Right atrium auricular region (tissue), 2 donors: ENCODE measurements around the gene ZBTB20. TPM values are rescaled to one million over a fixed set of nuclear protein-coding genes. Genes with fewer than 3 reads are reported as not detected.
A peak's percentile ranks its signal among the peaks of the same experiment; 100 is the strongest.

Experiments
- DNase-seq: peaks from one replicate; pipeline ENCODE4 v3.0.0-alpha.2; 2019; ENCODE audit warnings: low spot score
- H3K27ac ChIP-seq, 2 donors: fragments of 200-600 bp; sonication (generic); 1 replicate in 1 of 2; 2 replicates in 1 of 2; pipeline ENCODE4 v1.5.1; 2016 to 2019
- H3K27me3 ChIP-seq, 2 donors: fragments of 200-600 bp; sonication (generic); one replicate each; pipeline versions ENCODE4 v1.5.1 to v1.6.0; 2017 to 2019
- H3K36me3 ChIP-seq: fragments of 200-600 bp; sonication (generic); one replicate; pipeline ENCODE4 v1.5.1; 2016
- H3K4me1 ChIP-seq, 2 donors: fragments of 200-600 bp; sonication (generic); one replicate each; pipeline versions ENCODE4 v1.5.1 to v1.6.0; 2017 to 2019
- H3K4me3 ChIP-seq, 2 donors: fragments of 200-600 bp; sonication (generic); 1 replicate in 1 of 2; 2 replicates in 1 of 2; pipeline ENCODE4 v1.5.1; 2017 to 2019; ENCODE audit warnings: mild to moderate bottlenecking in 1 of 2, moderate library complexity in 1 of 2
- H3K9me3 ChIP-seq, 2 donors: fragments of 200-600 bp; sonication (generic); one replicate each; pipeline ENCODE4 v1.5.1; 2019
- CTCF ChIP-seq, 2 donors: fragments of 200-600 bp; sonication (generic); IDR thresholded peaks; one replicate each; pipeline ENCODE4 v1.5.1; 2019; ENCODE audit warnings: antibody characterized with exemption in 2 of 2
- total RNA-seq, 2 donors: library from RNA; depleted of rRNA; stranded (reverse); fragments of >200 nt; gene quantifications; one replicate each; pipeline ENCODE4 v1.1.0, GENCODE V29; 2016

Gene ZBTB20
- total RNA-seq, 2 donors from 2014 or later, result 84.6 to 90.8 TPM

- Histone ChIP-seq H3K4me3 (no peak overlapping the region), H3K27me3 (no peaks in the 10 kb centered on the region), H3K9me3 (no peaks in the 10 kb centered on the region), H3K27ac (peak overlapping the region; percentile 40 to 58), H3K36me3 (no peaks in the 10 kb centered on the region), H3K4me1 (peaks cover 0 to 18% of the 10 kb centered on the region in 2 donors)
- no peak for TF ChIP-seq CTCF (IDR thresholded peaks at IDR 0.05)
- DNase-seq, result no peak
Measured at GRCh38 chr3:114553949-114554593, 593.0 kb downstream of the ZBTB20 start.

GRCh38 chr3:114552527-114552812 is 594.6 kb downstream of the ZBTB20 start:
- no peak for DNase-seq
- Histone ChIP-seq H3K27me3 (no peaks in the 10 kb centered on the region), H3K27ac (no peak overlapping the region)

GRCh38 chr3:114551770-114552526 is 595.1 kb downstream of the ZBTB20 start:
- Histone ChIP-seq H3K36me3 (no peaks in the 10 kb centered on the region), H3K27me3 (no peaks in the 10 kb centered on the region), H3K4me1 (peaks cover 0 to 18% of the 10 kb centered on the region in 2 donors), H3K27ac (no peak overlapping the region), H3K4me3 (no peak overlapping the region), H3K9me3 (no peaks in the 10 kb centered on the region)
- DNase-seq, result no peak
- no peak for TF ChIP-seq CTCF (IDR thresholded peaks at IDR 0.05)

More at GRCh38 chr3:114552527-114552812, 594.6 kb downstream of the ZBTB20 start:
- H3K4me1 ChIP-seq, result peaks cover 0 to 18% of the 10 kb centered on the region in 2 donors
- no peaks in the 10 kb centered on the region for H3K36me3 ChIP-seq
- no peak overlapping the region for H3K4me3 ChIP-seq
- no peak for TF ChIP-seq CTCF (IDR thresholded peaks at IDR 0.05)
- H3K9me3 ChIP-seq, result no peaks in the 10 kb centered on the region

- TF ChIP-seq CTCF (IDR thresholded peaks at IDR 0.05), result no peak
- Histone ChIP-seq H3K4me1 (peaks cover 0 to 15% of the 10 kb centered on the region in 2 donors), H3K27me3 (no peaks in the 10 kb centered on the region), H3K27ac (no peak overlapping the region), H3K4me3 (no peak overlapping the region), H3K9me3 (no peaks in the 10 kb centered on the region), H3K36me3 (no peaks in the 10 kb centered on the region)
- no peak for DNase-seq
Measured at GRCh38 chr3:114550165-114550564, 596.9 kb downstream of the ZBTB20 start.

- Histone ChIP-seq H3K36me3 (no peaks in the 10 kb centered on the region), H3K27ac (no peak overlapping the region), H3K4me3 (no peak overlapping the region), H3K9me3 (no peaks in the 10 kb centered on the region), H3K27me3 (no peaks in the 10 kb centered on the region), H3K4me1 (no peaks in the 10 kb centered on the region)
- no peak for TF ChIP-seq CTCF (IDR thresholded peaks at IDR 0.05)
- no peak for DNase-seq
Measured at GRCh38 chr3:114545193-114545592, 601.9 kb downstream of the ZBTB20 start.
